Cardiac muscle cell (in vitro differentiated cells and primary cell): ENCODE data around the gene ITGAE. TPM values are rescaled to one million over a fixed set of nuclear protein-coding genes. Genes with fewer than 3 reads are reported as not detected.

ENCODE experiments used
- DNase-seq, 2 donors: peaks; one replicate each; pipeline versions ENCODE4 v3.0.0 to v3.0.0-alpha.2; 2010 to 2017; ENCODE audit warnings: low read depth in 1 of 2, low spot score in 1 of 2
- H3K27ac ChIP-seq: fragments of 200-600 bp; sonication (generic); 2 replicates; pipeline ENCODE4 v1.5.1; 2016
- H3K27me3 ChIP-seq: fragments of 200-600 bp; sonication (generic); 2 replicates; pipeline ENCODE4 v1.6.0; 2016; ENCODE audit warnings: control low read depth
- H3K36me3 ChIP-seq: fragments of 200-600 bp; sonication (generic); 2 replicates; pipeline ENCODE4 v1.5.1; 2016; ENCODE audit warnings: control low read depth
- H3K4me1 ChIP-seq: fragments of 200-600 bp; sonication (generic); 2 replicates; pipeline ENCODE4 v1.8.1; 2017; ENCODE audit warnings: low read depth, mild to moderate bottlenecking, mixed run types
- H3K4me3 ChIP-seq: fragments of 200-600 bp; sonication (generic); 2 replicates; pipeline ENCODE4 v1.5.1; 2016; ENCODE audit warnings: mild to moderate bottlenecking
- H3K9me3 ChIP-seq: fragments of 200-600 bp; sonication (generic); 2 replicates; pipeline ENCODE4 v1.5.1; 2017; ENCODE audit warnings: low read depth, mild to moderate bottlenecking, control low read depth
- polyA plus RNA-seq: library from polyadenylated mRNA; unstranded; fragments of >200 nt; fragmentation: Nextera tagmentation; extraction: Ambion mirVana; gene quantifications from 2 replicates; pipeline ENCODE4 v1.2.1, GENCODE V29; 2016
- total RNA-seq: library from RNA; depleted of rRNA; stranded (reverse); fragments of >200 nt; gene quantifications from 2 replicates; pipeline ENCODE4 v1.2.3, GENCODE V29; 2016
- TF ChIP-seq, protein P1 (sequence below): IDR thresholded peaks from 2 replicates; pipeline ENCODE4 v1.5.1; 2012; ENCODE audit warnings: low read depth, mild to moderate bottlenecking, low read length

The ITGAE gene
- total RNA-seq (15.6 and 18.1 TPM in 2 replicates), polyA plus RNA-seq (66.1 and 86.6 TPM in 2 replicates)

DNA sequence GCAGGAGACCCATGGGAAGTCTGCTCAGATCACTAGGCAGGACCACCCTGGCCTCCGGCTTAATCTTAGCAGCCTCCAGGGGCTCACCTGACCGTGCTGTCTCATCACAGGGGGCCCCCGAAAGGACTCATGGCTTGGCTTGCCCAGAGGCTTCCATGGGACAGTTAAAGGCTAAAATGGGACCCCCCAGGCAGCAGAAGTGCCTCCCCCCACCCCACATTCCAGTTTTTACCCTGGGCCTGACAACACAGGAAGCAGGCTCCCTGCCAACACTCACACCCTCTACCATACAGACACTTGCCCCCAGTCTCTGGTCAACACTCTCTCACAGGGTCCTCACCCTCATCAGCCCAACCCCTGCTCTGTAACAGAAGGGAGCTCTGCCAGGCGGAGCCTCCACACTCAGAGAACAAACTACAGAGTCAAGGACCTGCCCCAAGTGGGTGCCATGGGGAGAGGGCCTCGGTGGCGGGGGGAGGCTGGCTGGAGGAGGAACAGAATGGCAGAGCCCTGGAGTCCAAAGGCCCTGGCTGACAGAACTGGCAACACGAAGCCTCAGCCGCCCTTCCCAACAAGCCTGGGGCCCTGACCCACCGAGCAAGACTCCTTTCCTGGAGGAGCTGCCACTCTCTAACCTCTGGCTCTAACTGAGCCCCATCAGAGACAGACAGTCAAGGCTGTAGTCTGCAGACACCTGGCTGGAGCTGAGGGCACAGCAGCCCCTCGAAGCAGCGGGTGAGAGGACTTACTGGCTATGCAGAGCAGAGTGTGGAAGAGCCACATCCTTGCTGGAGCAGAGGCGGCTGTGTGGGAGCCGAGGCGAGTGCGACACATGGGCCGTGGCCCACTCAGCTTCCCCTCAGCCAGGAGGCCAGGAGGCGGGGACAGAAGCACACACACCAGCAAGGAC lies at the start of gene ITGAE:
ITGAE (minus strand) TSS at position 827 of the 910 bp plus-strand sequence; CDS start at position 783, 44 bp downstream.
- no peak for DNase-seq
- H3K4me1 ChIP-seq, result no peaks in the 10 kb centered on the region
- no peaks in the 10 kb centered on the region for H3K9me3 ChIP-seq
- no peaks in the 10 kb centered on the region for H3K27me3 ChIP-seq
- TF ChIP-seq, protein P1, sequence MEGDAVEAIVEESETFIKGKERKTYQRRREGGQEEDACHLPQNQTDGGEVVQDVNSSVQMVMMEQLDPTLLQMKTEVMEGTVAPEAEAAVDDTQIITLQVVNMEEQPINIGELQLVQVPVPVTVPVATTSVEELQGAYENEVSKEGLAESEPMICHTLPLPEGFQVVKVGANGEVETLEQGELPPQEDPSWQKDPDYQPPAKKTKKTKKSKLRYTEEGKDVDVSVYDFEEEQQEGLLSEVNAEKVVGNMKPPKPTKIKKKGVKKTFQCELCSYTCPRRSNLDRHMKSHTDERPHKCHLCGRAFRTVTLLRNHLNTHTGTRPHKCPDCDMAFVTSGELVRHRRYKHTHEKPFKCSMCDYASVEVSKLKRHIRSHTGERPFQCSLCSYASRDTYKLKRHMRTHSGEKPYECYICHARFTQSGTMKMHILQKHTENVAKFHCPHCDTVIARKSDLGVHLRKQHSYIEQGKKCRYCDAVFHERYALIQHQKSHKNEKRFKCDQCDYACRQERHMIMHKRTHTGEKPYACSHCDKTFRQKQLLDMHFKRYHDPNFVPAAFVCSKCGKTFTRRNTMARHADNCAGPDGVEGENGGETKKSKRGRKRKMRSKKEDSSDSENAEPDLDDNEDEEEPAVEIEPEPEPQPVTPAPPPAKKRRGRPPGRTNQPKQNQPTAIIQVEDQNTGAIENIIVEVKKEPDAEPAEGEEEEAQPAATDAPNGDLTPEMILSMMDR, result no peak
- H3K36me3 ChIP-seq, result no peaks in the 10 kb centered on the region
- no peak within 1 kb of the TSS for H3K4me3 ChIP-seq
- H3K27ac ChIP-seq, result peak within 1 kb of the TSS; percentile 55

GRCh38 chr17:3848229-3848835 lies 47.3 kb upstream of the ITGAE start:
- Histone ChIP-seq H3K9me3 (no peaks in the 10 kb centered on the region), H3K27ac (no peak overlapping the region), H3K4me1 (no peaks in the 10 kb centered on the region), H3K4me3 (no peak overlapping the region), H3K36me3 (peaks cover 3% of the 10 kb centered on the region), H3K27me3 (no peaks in the 10 kb centered on the region)
- TF ChIP-seq, protein P1, result no peak
- DNase-seq, result no peak

DNA sequence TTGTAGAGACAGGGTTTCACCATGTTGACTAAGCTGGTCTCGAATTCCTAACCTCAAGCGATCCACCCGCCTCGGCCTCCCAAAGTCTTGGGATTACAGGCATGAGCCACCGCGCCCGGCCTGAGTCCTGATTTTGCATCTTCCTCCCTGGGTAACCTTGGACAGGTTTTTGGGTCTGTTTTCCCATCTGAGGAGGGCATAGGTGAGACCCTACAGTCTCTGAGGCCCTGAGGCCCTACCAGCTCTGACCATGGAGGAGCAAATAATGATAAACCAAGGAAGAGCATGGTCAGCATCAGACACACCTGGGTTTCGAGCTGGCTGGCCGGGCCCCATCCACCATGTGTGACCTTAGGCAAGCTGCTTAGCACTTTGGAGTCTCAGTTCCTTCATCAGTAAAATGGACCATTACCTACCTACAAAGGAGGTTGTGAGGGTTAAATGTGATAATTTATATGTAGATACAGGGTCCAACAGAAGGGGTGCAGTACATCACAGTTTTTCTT lies 46.2 kb upstream of the ITGAE start:
- Histone ChIP-seq H3K9me3 (no peaks in the 10 kb centered on the region), H3K27me3 (no peaks in the 10 kb centered on the region), H3K36me3 (peaks cover 3% of the 10 kb centered on the region), H3K4me3 (no peak overlapping the region), H3K27ac (no peak overlapping the region), H3K4me1 (no peaks in the 10 kb centered on the region)
- TF ChIP-seq, protein P1, result no peak
- DNase-seq, result no peak

- H3K36me3 ChIP-seq, result peaks cover 3% of the 10 kb centered on the region
- no peak for DNase-seq
- H3K27me3 ChIP-seq, result no peaks in the 10 kb centered on the region
- H3K9me3 ChIP-seq, result no peaks in the 10 kb centered on the region
- no peak overlapping the region for H3K4me3 ChIP-seq
- no peaks in the 10 kb centered on the region for H3K4me1 ChIP-seq
- no peak overlapping the region for H3K27ac ChIP-seq
- TF ChIP-seq, protein P1, result no peak
These were observed 45.6 kb upstream of the ITGAE start for GRCh38 chr17:3846437-3847164.

- Histone ChIP-seq H3K27me3 (no peaks in the 10 kb centered on the region), H3K4me3 (peak within 1 kb of the TSS; percentile 76), H3K4me1 (peaks cover 2% of the 10 kb centered on the region), H3K9me3 (no peaks in the 10 kb centered on the region), H3K36me3 (peaks cover 3% of the 10 kb centered on the region), H3K27ac (peak within 1 kb of the TSS; percentile 97)
- DNase-seq, result peak; percentile 97
- TF ChIP-seq, protein P1, result peak; percentile 92
These were observed 44.8 kb upstream of the ITGAE start, which contains the start of gene NCBP3 for GRCh38 chr17:3845621-3846436. Gene NCBP3 (minus strand): TSS chr17:3846246. CDS start chr17:3846223, 23 bp downstream.
